NT2/D1 (cell line): ENCODE results near the gene CDC42EP4.

Source experiments
- SUZ12 ChIP-seq: IDR thresholded peaks from 2 replicates; pipeline ENCODE4 v1.6.1; 2011; ENCODE audit not compliant: insufficient read length, insufficient read depth; ENCODE audit errors: extremely low read depth
- YY1 ChIP-seq: IDR thresholded peaks from 2 replicates; pipeline ENCODE4 v1.6.1; 2011; ENCODE audit not compliant: insufficient read length, insufficient read depth
- ZNF274 ChIP-seq: IDR thresholded peaks from 2 replicates; pipeline ENCODE4 v1.6.1; 2011; ENCODE audit warnings: mild to moderate bottlenecking, low read depth, low read length

DNA sequence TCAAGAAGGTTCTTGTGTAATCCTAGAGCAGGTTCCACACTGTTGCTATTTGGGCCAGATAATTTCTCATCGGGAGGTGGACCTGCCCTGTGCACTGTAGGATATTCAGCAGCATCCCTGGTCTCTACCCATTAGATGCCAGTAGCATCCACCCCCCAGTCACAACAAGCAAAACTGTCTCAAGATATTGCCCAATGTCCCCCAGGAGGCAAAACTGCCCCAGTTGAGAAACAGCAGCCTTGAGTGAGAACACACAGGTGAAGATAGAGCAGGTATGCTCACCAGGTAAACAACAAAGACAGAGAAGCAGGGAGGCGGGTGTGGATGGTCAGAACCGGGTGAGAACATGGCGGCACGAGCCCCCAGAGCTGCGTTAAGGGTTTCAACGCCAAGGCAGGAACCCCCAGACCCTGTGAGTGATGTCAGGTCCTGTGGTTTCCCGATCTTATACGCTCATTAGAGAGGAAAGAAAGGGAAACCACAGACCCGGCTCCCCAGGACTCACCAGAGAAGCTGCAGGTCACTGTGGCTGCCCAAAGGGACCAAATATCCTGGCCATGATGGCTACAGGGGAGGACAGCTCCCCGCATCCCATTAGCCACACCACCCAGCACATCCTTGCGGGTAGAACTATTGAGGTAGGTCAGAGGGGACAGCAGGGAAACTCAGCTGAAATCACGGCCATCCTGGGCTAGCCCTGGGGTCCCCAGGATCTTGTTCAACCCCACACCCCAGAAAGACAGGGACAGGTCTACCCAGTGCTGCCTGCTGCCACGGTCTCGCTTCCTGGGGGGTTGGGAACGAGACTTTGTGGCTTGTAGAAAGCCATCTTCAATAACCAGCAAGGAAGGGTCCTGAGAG is 21.2 kb downstream of the CDC42EP4 start:
- no peak for TF ChIP-seq YY1
- TF ChIP-seq SUZ12 = no peak
- TF ChIP-seq ZNF274 = no peak
